NB4 (cell line): Measurements from ENCODE around the gene THAP9.
"Not testable (repeated sequence)": the region's sequence is repeated elsewhere in the genome, so short reads cannot be mapped to it uniquely, and the experiment has no call there.

Experiments
- DNase-seq: peaks from one replicate; pipeline ENCODE4 v3.0.0; 2010; ENCODE audit warnings: low read depth
- H3K4me3 ChIP-seq: one replicate; pipeline ENCODE4 v1.5.1; 2011; ENCODE audit warnings: mild to moderate bottlenecking, low read depth, low read length, moderate library complexity
- CTCF ChIP-seq: IDR thresholded peaks from one replicate; pipeline ENCODE4 v1.5.1; 2012; ENCODE audit warnings: low read depth, low read length
- MAX ChIP-seq: IDR thresholded peaks from 2 replicates; pipeline ENCODE4 v1.6.1; 2011; ENCODE audit warnings: low read depth, low read length
- MYC ChIP-seq: IDR thresholded peaks from 2 replicates; pipeline ENCODE4 v1.6.1; 2011; ENCODE audit warnings: low read depth, low read length
- POLR2A ChIP-seq: IDR thresholded peaks from 2 replicates; pipeline ENCODE4 v1.6.1; 2011; ENCODE audit warnings: mild to moderate bottlenecking; ENCODE audit not compliant: insufficient read length; ENCODE audit errors: extremely low read depth

Gene THAP9

DNA sequence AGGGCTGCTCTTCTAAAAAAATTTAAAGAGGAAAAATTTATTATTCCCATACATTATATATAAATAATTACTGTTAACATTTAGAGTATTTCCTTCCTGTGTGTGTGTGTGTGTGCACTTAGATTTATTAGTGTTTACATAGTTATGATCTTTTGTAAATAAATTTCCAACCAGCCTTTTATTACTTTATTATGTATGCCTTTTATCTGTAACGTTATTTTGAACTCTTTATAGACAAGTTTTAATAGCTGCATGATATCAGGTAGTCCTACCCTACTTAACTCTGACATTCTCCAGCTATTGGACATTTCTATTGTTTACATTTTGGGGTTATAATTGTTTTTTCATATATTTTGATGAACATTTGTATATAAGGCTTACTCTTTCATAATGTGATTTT is 8.8 kb downstream of the THAP9 start:
- no peak for TF ChIP-seq CTCF
- TF ChIP-seq POLR2A: no peak
- no peak for TF ChIP-seq MAX
- no peak for TF ChIP-seq MYC
- H3K4me3 ChIP-seq: no peak overlapping the region
- no peak for DNase-seq

- TF ChIP-seq CTCF (no peak), MAX (no peak), MYC (no peak)
- no peak for DNase-seq
- no peak overlapping the region for H3K4me3 ChIP-seq
Measured at GRCh38 chr4:82913305-82913704, 12.8 kb downstream of the THAP9 start.

DNA sequence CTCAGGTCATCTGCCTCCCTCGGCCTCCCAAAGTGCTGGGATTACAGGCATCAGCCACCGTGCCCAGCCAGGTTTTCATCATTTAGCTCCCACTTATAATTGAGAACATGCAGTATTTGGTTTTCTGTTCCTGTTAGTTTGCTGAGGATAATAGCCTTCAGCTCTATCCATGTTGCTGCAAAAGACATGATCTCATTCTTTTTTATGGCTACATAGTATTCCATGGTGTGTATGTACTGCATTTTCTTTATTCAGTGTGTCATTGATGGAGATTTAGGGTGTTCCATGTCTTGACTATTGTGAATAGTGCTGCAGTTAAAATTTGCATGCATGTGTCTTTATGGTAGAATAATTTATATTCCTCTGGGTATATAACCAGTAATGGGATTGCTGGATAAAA is 13.4 kb downstream of the THAP9 start:
- not testable (repeated sequence) for H3K4me3 ChIP-seq, DNase-seq

- TF ChIP-seq POLR2A (no peak), MAX (no peak), CTCF (no peak), MYC (no peak)
- DNase-seq: no peak
- no peak overlapping the region for H3K4me3 ChIP-seq
Measured at GRCh38 chr4:82918091-82918490, 17.6 kb downstream of the THAP9 start.

GRCh38 chr4:82919386-82919785 is 18.9 kb downstream of the THAP9 start:
- DNase-seq: no peak
- no peak for TF ChIP-seq POLR2A
- no peak overlapping the region for H3K4me3 ChIP-seq

GRCh38 chr4:82921795-82922194 is 21.3 kb downstream of the THAP9 start:
- no peak for TF ChIP-seq MAX
- TF ChIP-seq CTCF: no peak
- no peak for TF ChIP-seq MYC
- TF ChIP-seq POLR2A: no peak
- no peak for DNase-seq

DNA sequence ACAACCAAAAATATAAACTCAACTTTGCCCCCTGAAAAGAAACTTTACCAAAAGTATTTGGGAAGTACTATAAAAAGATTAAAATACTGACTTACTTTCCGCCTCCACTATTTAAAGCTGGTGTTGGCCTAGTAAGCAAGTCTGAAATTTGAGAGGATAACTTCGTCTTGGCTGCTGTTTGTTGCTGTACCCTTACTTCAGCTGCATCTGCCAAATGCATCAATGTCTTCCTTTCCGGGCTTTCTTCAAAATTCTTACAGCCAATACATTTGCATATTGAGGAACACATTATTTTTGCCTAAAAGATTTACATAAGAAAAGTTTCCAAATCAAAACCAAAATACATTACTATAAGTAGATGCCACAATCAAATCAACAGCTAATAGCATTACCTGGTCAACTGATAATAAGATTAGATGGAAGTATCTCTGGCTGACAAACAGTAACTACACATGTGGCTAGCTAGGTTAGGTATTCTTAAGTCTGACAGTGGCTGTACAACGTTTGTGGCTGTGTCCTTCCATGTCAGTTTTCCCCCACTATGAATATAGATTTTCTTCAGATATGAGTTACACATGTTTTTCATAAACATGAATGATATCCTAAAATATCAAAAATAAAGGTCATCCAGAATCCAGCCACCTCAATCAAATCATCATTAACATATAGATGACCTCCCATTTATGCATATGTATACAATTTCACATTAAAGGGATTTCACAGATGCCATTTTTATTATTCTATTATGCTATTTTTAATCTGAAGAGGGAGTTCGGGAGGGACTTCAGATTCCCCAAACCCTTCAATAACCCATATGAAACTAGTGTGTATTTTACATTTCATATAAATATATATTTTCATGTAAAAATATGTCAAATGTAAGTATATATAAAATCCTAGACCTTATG is 30.6 kb downstream of the THAP9 start:
- no peak for DNase-seq

More at GRCh38 chr4:82921795-82922194, 21.3 kb downstream of the THAP9 start:
- H3K4me3 ChIP-seq: no peak overlapping the region

More for the DNA sequence above, 30.6 kb downstream of the THAP9 start:
- H3K4me3 ChIP-seq: no peak overlapping the region
- TF ChIP-seq MYC (no peak), MAX (no peak), POLR2A (no peak), CTCF (no peak)
